Astrocyte of the spinal cord (primary cell): Measurements from ENCODE around the gene SPON1.

Experiments
- DNase-seq: peaks from one replicate; pipeline ENCODE4 v3.0.0; 2011; ENCODE audit warnings: low read depth, low spot score
- H3K4me3 ChIP-seq: 2 replicates; pipeline ENCODE4 v1.5.1; 2011; ENCODE audit warnings: low read depth, mild to moderate bottlenecking, low read length, moderate library complexity
- in situ Hi-C: cut with HindIII; loops from 2 replicates; pipeline ENCODE4 v1.10.0; 2017; ENCODE audit warnings: low sequenced_read_pairs
- TF ChIP-seq, protein P1 (sequence below): IDR thresholded peaks from 2 replicates; pipeline ENCODE4 v1.5.1; 2012; ENCODE audit warnings: low read depth, mild to moderate bottlenecking, low read length, inconsistent platforms

The SPON1 gene

DNA sequence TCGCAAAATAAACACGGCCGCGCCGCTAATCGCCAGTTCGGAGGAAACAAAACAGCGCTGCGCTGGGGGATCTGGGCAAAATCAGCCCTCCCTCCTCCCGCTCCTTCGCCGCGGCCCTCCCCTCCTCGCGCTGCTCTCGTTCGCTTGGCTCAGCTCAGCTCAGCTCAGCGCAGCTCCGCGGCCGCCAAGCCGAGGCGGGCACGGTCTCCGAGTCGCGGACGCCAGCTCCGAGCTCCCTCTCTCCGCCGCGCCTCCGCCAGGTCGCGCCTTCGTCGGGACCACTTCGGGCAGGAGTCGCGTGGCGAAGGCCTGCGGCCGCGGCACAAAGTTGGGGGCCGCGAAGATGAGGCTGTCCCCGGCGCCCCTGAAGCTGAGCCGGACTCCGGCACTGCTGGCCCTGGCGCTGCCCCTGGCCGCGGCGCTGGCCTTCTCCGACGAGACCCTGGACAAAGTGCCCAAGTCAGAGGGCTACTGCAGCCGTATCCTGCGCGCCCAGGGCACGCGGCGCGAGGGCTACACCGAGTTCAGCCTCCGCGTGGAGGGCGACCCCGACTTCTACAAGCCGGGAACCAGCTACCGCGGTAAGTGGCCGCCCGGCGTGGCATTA is at the start of gene SPON1:
Gene SPON1 (plus strand): TSS at position 162 of the 607 bp plus-strand sequence. CDS start 182 bp downstream, at position 344.
- H3K4me3 ChIP-seq, result no peak within 1 kb of the TSS
- in situ Hi-C loops, result no loop called here
- peak; percentile 25 for DNase-seq
- TF ChIP-seq, protein P1, sequence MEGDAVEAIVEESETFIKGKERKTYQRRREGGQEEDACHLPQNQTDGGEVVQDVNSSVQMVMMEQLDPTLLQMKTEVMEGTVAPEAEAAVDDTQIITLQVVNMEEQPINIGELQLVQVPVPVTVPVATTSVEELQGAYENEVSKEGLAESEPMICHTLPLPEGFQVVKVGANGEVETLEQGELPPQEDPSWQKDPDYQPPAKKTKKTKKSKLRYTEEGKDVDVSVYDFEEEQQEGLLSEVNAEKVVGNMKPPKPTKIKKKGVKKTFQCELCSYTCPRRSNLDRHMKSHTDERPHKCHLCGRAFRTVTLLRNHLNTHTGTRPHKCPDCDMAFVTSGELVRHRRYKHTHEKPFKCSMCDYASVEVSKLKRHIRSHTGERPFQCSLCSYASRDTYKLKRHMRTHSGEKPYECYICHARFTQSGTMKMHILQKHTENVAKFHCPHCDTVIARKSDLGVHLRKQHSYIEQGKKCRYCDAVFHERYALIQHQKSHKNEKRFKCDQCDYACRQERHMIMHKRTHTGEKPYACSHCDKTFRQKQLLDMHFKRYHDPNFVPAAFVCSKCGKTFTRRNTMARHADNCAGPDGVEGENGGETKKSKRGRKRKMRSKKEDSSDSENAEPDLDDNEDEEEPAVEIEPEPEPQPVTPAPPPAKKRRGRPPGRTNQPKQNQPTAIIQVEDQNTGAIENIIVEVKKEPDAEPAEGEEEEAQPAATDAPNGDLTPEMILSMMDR, result no peak

DNA sequence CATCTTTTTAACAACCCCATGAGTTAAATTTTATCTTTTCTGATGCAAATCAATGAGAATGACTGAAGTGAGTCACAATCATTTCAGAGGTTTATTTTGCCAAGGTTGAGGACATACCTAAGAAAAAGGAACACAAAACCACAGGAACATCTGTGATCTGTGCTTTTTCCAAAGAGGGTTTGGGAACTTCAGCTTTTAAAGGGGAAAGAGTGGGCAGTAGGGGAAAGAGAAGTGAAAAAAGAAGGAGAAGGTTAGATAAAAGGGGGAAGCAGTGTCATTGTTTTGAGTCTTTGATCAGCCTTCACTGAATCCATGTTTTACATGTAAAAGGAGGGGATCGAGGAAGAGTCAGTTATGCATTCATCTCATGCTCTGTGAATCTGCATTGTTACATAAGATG is 45.3 kb upstream of the SPON1 start:
- TF ChIP-seq, protein P1, result no peak
- in situ Hi-C loops, result no loop called here

DNA sequence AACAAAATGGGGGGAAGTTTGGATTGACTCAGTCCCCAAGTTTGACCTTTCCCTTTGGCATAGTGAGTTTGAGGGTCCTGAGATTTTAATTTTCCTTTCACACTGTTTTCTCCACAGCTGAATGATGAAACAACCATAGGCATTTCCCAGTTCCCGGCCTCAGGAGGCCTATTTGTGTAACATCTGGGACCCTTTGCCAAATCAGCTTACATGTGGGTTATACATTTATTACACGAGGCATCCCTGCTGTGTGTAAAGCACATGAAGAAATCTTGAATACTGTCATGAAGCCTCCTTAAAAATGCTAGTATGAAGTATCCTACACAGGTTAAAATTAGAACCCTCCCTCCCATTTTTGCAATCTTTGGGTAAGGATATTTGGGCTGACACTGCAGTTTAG is 44.6 kb upstream of the SPON1 start:
- in situ Hi-C loops, result no loop called here
- no peak overlapping the region for H3K4me3 ChIP-seq
- TF ChIP-seq, protein P1, result no peak
- no peak for DNase-seq

More for the DNA sequence above, 45.3 kb upstream of the SPON1 start:
- no peak overlapping the region for H3K4me3 ChIP-seq
- DNase-seq, result no peak

DNA sequence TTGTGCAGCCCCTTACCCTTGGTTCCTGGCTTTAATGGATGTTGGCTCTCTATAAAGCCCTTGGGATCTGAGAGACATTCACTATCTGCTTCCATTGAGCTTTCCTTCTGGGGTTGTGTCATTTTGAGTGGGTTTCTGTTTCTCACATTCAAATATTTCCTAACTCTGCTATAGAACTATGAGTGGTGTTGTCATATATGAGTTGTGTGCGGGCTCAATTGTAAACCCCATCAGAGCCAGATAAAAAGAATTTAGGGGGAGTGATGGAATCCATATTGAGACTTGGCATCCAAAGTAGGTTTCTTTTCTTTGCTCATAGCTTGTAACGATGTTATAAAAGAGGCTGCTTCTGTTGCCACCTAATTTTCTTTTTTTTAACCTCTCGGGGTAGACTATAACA is 41.8 kb upstream of the SPON1 start:
- DNase-seq, result no peak
- TF ChIP-seq, protein P1, result no peak
- no peak overlapping the region for H3K4me3 ChIP-seq
- in situ Hi-C loops, result no loop called here

DNA sequence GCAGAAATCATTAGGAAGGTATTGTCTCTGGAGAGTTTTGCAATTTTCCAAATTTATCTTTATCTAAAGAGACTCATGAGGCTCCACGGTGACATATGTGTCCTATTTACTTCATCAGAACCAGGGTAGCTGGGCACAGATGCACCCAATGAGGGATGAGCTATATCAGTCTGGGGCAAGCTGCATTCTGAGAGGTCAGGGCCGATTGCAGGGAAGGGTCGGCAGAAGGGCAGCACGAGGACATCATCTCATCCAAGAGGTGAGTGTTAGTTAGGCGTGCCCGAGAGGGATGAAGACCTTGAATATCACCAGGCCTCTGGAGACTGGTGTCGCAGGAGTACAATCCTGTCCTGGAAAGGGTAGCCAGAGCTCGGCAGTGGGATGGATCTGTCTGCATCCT is 41.0 kb upstream of the SPON1 start:
- TF ChIP-seq, protein P1, result no peak
- H3K4me3 ChIP-seq, result no peak overlapping the region
- in situ Hi-C loops, result no loop called here
- DNase-seq, result no peak

DNA sequence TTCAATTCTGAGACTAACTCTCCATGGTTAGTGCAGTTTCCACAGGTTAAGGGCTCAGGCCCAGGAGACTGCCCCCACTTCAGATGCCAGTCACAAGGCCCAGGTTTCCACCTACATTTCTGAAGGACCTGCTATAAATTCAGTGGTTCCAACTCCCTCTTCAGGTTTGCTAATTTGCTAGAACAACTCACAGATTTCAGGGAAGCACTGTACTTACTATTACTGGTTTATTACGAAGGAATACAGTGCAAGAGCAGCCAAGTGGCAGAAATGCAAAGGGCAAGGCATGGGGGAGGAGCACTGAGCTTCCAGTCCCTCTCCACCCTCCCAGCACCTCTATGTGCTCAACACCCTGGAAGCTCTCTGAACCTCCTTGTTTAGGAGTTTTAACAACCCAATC is 39.3 kb upstream of the SPON1 start:
- TF ChIP-seq, protein P1, result no peak
- in situ Hi-C loops, result no loop called here
- no peak for DNase-seq
- H3K4me3 ChIP-seq, result no peak overlapping the region
